H1 (cell line): Measurements from ENCODE around the gene KPNA3. TPM values are rescaled to one million over a fixed set of nuclear protein-coding genes. Genes with fewer than 3 reads are reported as not detected.

Experiments used
- CTCF ChIA-PET: fragments of 300-600 bp; sonication (Branson Sonifier 250); formaldehyde crosslinking; loops from one replicate; lab custom pipeline; 2021; ENCODE audit not compliant: partially characterized antibody; lab: Charles Lee
- POLR2A ChIA-PET: fragments of 300-600 bp; sonication (Branson Sonifier 250); formaldehyde crosslinking; loops from one replicate; lab custom pipeline; 2021; ENCODE audit warnings: inconsistent platforms; ENCODE audit not compliant: partially characterized antibody; lab: Charles Lee
- DNase-seq, 2 experiments: peaks; one replicate each; pipeline versions ENCODE4 v3.0.0 to v3.0.0-alpha.2; 2010 to 2022; ENCODE audit warnings: low spot score in 2 of 2, low read depth in 1 of 2, mixed read lengths in 1 of 2
- FAIRE-seq: peaks from 2 replicates; lab custom pipeline; 2011; peaks lifted over from hg19 to GRCh38; lab: Jason Lieb, UNC
- H2AFZ ChIP-seq: 2 replicates; pipeline ENCODE4 v1.8.1; 2012; ENCODE audit warnings: low read length, inconsistent platforms
- H2AK5ac ChIP-seq: 2 replicates; pipeline ENCODE4 v1.6.1; 2013; ENCODE audit warnings: low read depth, low read length
- H2BK120ac ChIP-seq: replicated peaks from 2 replicates; pipeline ENCODE3; 2013; ENCODE audit warnings: low read depth, low read length, inconsistent platforms
- H2BK12ac ChIP-seq: 2 replicates; pipeline ENCODE4 v1.6.1; 2013; ENCODE audit warnings: low read depth, low read length
- H2BK15ac ChIP-seq: 2 replicates; pipeline ENCODE4 v1.6.1; 2013; ENCODE audit warnings: low read length
- H2BK20ac ChIP-seq: 2 replicates; pipeline ENCODE4 v1.6.1; 2013; ENCODE audit warnings: low read length
- H2BK5ac ChIP-seq: 2 replicates; pipeline ENCODE4 v1.6.1; 2013; ENCODE audit warnings: low read depth, low read length
- H3K14ac ChIP-seq: 2 replicates; pipeline ENCODE4 v1.6.1; 2013; ENCODE audit warnings: inconsistent platforms; ENCODE audit not compliant: insufficient read length
- H3K18ac ChIP-seq: 2 replicates; pipeline ENCODE4 v1.6.1; 2013; ENCODE audit warnings: low read length; ENCODE audit errors: extremely low read depth
- H3K23ac ChIP-seq: 2 replicates; pipeline ENCODE4 v1.6.1; 2013; ENCODE audit warnings: inconsistent platforms; ENCODE audit not compliant: insufficient read length
- H3K23me2 ChIP-seq: 2 replicates; pipeline ENCODE4 v1.6.1; 2013; ENCODE audit warnings: low read depth, low read length
- H3K27ac ChIP-seq: 2 replicates; pipeline ENCODE4 v1.6.1; 2011; ENCODE audit warnings: low read depth, low read length, inconsistent platforms
- H3K27me3 ChIP-seq, 4 experiments: replicated peaks in 1 of 4; 1 replicate in 1 of 4; 2 replicates in 3 of 4; pipeline versions ENCODE4 v1.6.1 to v1.8.1; 2011 to 2013; ENCODE audit warnings: low read length in 3 of 4, mild to moderate bottlenecking in 3 of 4, inconsistent platforms in 2 of 4, mixed read lengths in 2 of 4, moderate library complexity in 1 of 4; ENCODE audit not compliant: control insufficient read depth in 3 of 4, insufficient read depth in 3 of 4; ENCODE audit errors: extremely low read depth in 1 of 4
- H3K36me3 ChIP-seq, 4 experiments: 2 replicates each; pipeline versions ENCODE4 v1.6.1 to v1.8.1; 2011 to 2013; ENCODE audit warnings: mild to moderate bottlenecking in 4 of 4, low read length in 3 of 4, moderate library complexity in 2 of 4, control low read depth in 1 of 4, inconsistent platforms in 1 of 4; ENCODE audit not compliant: insufficient read depth in 4 of 4, control insufficient read depth in 2 of 4
- H3K4ac ChIP-seq: replicated peaks from 2 replicates; pipeline ENCODE3; 2013; ENCODE audit warnings: low read length, low read depth, mixed read lengths, inconsistent platforms; ENCODE audit not compliant: insufficient read length
- H3K4me1 ChIP-seq, 4 experiments: replicated peaks in 1 of 4; 1 replicate in 1 of 4; 2 replicates in 3 of 4; pipeline versions ENCODE4 v1.6.1 to v1.8.1; 2011 to 2013; ENCODE audit warnings: low read length in 3 of 4, inconsistent platforms in 2 of 4, mixed read lengths in 1 of 4; ENCODE audit not compliant: insufficient read depth in 4 of 4, control insufficient read depth in 3 of 4
- H3K4me2 ChIP-seq, 2 experiments: 2 replicates each; pipeline versions ENCODE4 v1.6.1 to v1.8.1; 2011 to 2013; ENCODE audit warnings: low read depth in 2 of 2, low read length in 2 of 2, control low read depth in 1 of 2, inconsistent platforms in 1 of 2, mild to moderate bottlenecking in 1 of 2; ENCODE audit not compliant: insufficient read depth in 1 of 2
- H3K4me3 ChIP-seq, 4 experiments: fragments of 200-600, 300-600 bp in 1 of 4; sonication (generic), shearing (Covaris generic), sonication (Bioruptor Twin) in 1 of 4; 2 replicates each; pipeline versions ENCODE4 v1.5.1 to v1.8.1; 2011 to 2016; ENCODE audit warnings: low read length in 4 of 4, low read depth in 3 of 4, control low read depth in 2 of 4, inconsistent platforms in 2 of 4, mild to moderate bottlenecking in 2 of 4, mixed read lengths in 1 of 4, moderate library complexity in 1 of 4; ENCODE audit not compliant: insufficient read depth in 2 of 4; ENCODE audit errors: extremely low read depth in 1 of 4
- H3K56ac ChIP-seq: replicated peaks from 2 replicates; pipeline ENCODE3; 2013; ENCODE audit warnings: low read depth, mild to moderate bottlenecking, mixed read lengths, low read length, inconsistent platforms; ENCODE audit not compliant: insufficient read length
- H3K79me1 ChIP-seq: 2 replicates; pipeline ENCODE4 v1.6.1; 2013; ENCODE audit warnings: low read depth, low read length, control low read depth
- H3K79me2 ChIP-seq, 2 experiments: 2 replicates each; pipeline versions ENCODE4 v1.6.1 to v1.8.1; 2012 to 2013; ENCODE audit warnings: low read length in 2 of 2, mild to moderate bottlenecking in 2 of 2, inconsistent platforms in 1 of 2; ENCODE audit not compliant: insufficient read depth in 2 of 2, control insufficient read depth in 1 of 2
- H3K9ac ChIP-seq, 4 experiments: replicated peaks in 1 of 4; 1 replicate in 1 of 4; 2 replicates in 3 of 4; pipeline versions ENCODE4 v1.6.1 to v1.8.1; 2011 to 2013; ENCODE audit warnings: low read depth in 3 of 4, low read length in 3 of 4, control low read depth in 2 of 4, mild to moderate bottlenecking in 2 of 4, moderate library complexity in 2 of 4, inconsistent platforms in 1 of 4; ENCODE audit errors: extremely low read depth in 1 of 4
- H3K9me3 ChIP-seq, 2 experiments: 2 replicates each; pipeline versions ENCODE4 v1.6.1 to v1.8.1; 2012 to 2013; ENCODE audit warnings: mild to moderate bottlenecking in 2 of 2, moderate library complexity in 2 of 2, control low read depth in 1 of 2, inconsistent platforms in 1 of 2, low read depth in 1 of 2, low read length in 1 of 2, mixed read lengths in 1 of 2; ENCODE audit not compliant: insufficient read depth in 2 of 2
- H4K20me1 ChIP-seq, 2 experiments: replicated peaks in 1 of 2; 2 replicates each; pipeline versions ENCODE3 to v1.8.1; 2011 to 2013; ENCODE audit warnings: inconsistent platforms in 2 of 2, low read length in 2 of 2, mild to moderate bottlenecking in 1 of 2; ENCODE audit not compliant: insufficient read depth in 2 of 2, control insufficient read depth in 1 of 2
- H4K5ac ChIP-seq: 2 replicates; pipeline ENCODE4 v1.6.1; 2013; ENCODE audit warnings: low read length, low read depth, mixed read lengths, inconsistent platforms; ENCODE audit not compliant: insufficient read length
- H4K8ac ChIP-seq: 2 replicates; pipeline ENCODE4 v1.8.0; 2013; ENCODE audit warnings: mild to moderate bottlenecking, moderate library complexity, low read length, inconsistent platforms; ENCODE audit not compliant: insufficient read depth; ENCODE audit errors: extremely low read depth
- H4K91ac ChIP-seq: replicated peaks from 2 replicates; pipeline ENCODE3; 2013; ENCODE audit warnings: low read length, mixed read lengths, inconsistent platforms; ENCODE audit not compliant: insufficient read length
- BRCA1 ChIP-seq: IDR thresholded peaks from 2 replicates; pipeline ENCODE4 v1.6.1; 2012; ENCODE audit warnings: low read depth, low read length, improper control_type of control experiment
- CBX8 ChIP-seq: fragments of 300-800, 300-1000 bp; sonication (generic); IDR thresholded peaks from 2 replicates; pipeline ENCODE4 v1.7.1; 2016; ENCODE audit warnings: low read depth, low read length, borderline replicate concordance
- CREB1 ChIP-seq: IDR thresholded peaks from 2 replicates; pipeline ENCODE4 v1.6.1; 2012; ENCODE audit warnings: inconsistent platforms
- GTF2F1 ChIP-seq: IDR thresholded peaks from 2 replicates; pipeline ENCODE4 v1.6.1; 2012; ENCODE audit warnings: low read depth, low read length, improper control_type of control experiment, borderline replicate concordance
- HDAC2 ChIP-seq, 2 experiments: fragments of 300-600 bp in 1 of 2; sonication (generic) in 1 of 2; IDR thresholded peaks; 2 replicates each; pipeline ENCODE4 v1.6.1; 2011 to 2012; ENCODE audit warnings: low read depth in 2 of 2, low read length in 2 of 2, mild to moderate bottlenecking in 2 of 2, moderate library complexity in 2 of 2, borderline replicate concordance in 1 of 2, inconsistent platforms in 1 of 2
- JUN ChIP-seq: IDR thresholded peaks from 2 replicates; pipeline ENCODE4 v1.6.1; 2011; ENCODE audit warnings: low read depth, mild to moderate bottlenecking, improper control_type of control experiment, low read length
- KDM5A ChIP-seq: fragments of 200-600 bp; IDR thresholded peaks from 2 replicates; pipeline ENCODE4 v1.7.1; 2012; ENCODE audit warnings: mild to moderate bottlenecking, low read length, inconsistent platforms, mixed read lengths
- RNF2 ChIP-seq: fragments of 200-900, 300-1000 bp; sonication (generic); IDR thresholded peaks from 2 replicates; pipeline ENCODE4 v1.7.1; 2016; ENCODE audit warnings: borderline replicate concordance, low read depth, mild to moderate bottlenecking, antibody characterized with exemption, low read length; ENCODE audit not compliant: poor library complexity, severe bottlenecking; ENCODE audit errors: missing control alignments
- SP1 ChIP-seq: IDR thresholded peaks from 2 replicates; pipeline ENCODE4 v1.6.1; 2011; ENCODE audit warnings: low read depth, low read length
- SRF ChIP-seq: IDR thresholded peaks from 2 replicates; pipeline ENCODE4 v1.6.1; 2011; ENCODE audit warnings: mild to moderate bottlenecking, low read depth, low read length, moderate library complexity
- SUZ12 ChIP-seq: fragments of 200-600 bp; sonication (generic); IDR thresholded peaks from 2 replicates; pipeline ENCODE4 v1.6.1; 2012; ENCODE audit warnings: mild to moderate bottlenecking, inconsistent platforms, low read length, moderate library complexity, mixed read lengths
- WGBS, 2 experiments: shearing (Covaris generic) in 1 of 2; methylation state at CpG; one replicate each; pipeline versions ENCODE4 v1.1.6 to v1.1.7; 2013 to 2015; ENCODE audit warnings: low lambda C conversion rate in 2 of 2, mixed read lengths in 2 of 2, inconsistent platforms in 1 of 2, low coverage in 1 of 2, missing lambda C conversion rate in 1 of 2; ENCODE audit not compliant: insufficient replicate concordance in 2 of 2, insufficient coverage in 1 of 2, insufficient read length in 1 of 2; ENCODE audit errors: extremely low coverage in 1 of 2, missing lambda C conversion rate in 1 of 2; 5-methylcytosine and 5-hydroxymethylcytosine counted together
- polyA plus RNA-seq, 7 experiments: library from polyadenylated mRNA; depleted of rRNA in 3 of 7; stranded (reverse) in 5 of 7; unstranded in 2 of 7; fragments of >200 nt in 5 of 7; fragments of 200-250 nt in 2 of 7; gene quantifications; 1 replicate in 5 of 7; 2 replicates in 1 of 7; 4 replicates in 1 of 7; pipeline versions ENCODE4 v1.2.1 to v1.2.3, GENCODE V29; 2011 to 2013; ENCODE audit warnings: missing spikeins in 2 of 7, mixed read lengths in 2 of 7
- total RNA-seq: library from RNA; stranded (reverse); fragmentation: NEBNext Ultra II Directional; extraction: Animal tissue kit (Norgen Biotek cat#: 25700); gene quantifications from 2 replicates; pipeline ENCODE4 v1.2.1, GENCODE V29; 2021
- TF ChIP-seq, protein P1 (sequence below): IDR thresholded peaks from 2 replicates; pipeline ENCODE4 v1.6.1; 2011; ENCODE audit warnings: low read depth, mild to moderate bottlenecking, low read length; ENCODE audit not compliant: insufficient read depth

Gene KPNA3
- total and polyA plus RNA-seq, 2 of the 8 experiments (the other 6 are each of a cell fraction or from before 2014, with no cell fraction given), result 21.4 to 63.2 TPM

DNA sequence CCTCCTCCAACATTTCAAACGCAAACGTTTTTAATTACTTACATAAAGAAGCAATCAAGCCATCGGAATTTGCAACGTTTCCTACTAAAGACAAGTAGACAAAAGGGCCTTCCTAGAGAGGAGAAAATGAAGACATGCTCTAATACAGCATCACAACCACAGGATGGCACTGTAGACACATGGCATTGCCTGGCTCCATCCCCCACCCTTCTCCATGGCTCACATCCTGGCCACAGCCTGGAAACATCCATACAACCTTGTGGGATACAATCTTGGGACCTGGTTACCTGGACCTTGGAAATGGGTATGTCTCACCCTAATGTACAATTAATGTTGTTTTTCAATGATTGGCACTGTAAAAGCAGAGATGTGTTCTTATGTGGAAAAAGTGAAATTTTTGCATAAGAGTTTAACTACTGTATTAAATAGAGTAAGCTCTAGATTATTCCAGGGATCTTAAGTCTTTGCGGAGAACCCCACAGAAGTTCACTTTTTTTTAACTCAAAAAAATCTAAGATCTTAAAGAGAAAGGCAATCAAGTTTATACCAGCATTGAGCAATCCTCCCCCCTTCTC is 122.7 kb downstream of the KPNA3 start:
- no peak overlapping the region for H3K9ac ChIP-seq
- H3K36me3 ChIP-seq, result peaks cover 2 to 21% (median 16%) of the 10 kb centered on the region in 4 experiments; a peak in 7 of 8 replicates
- no peak overlapping the region for H2BK120ac ChIP-seq
- H3K4me1 ChIP-seq, result peaks cover 0 to 8% (median 0%) of the 10 kb centered on the region in 4 experiments; a peak in 2 of 7 replicates
- no peak overlapping the region for H2AFZ ChIP-seq
- no peaks in the 10 kb centered on the region for H3K23me2 ChIP-seq
- no peak overlapping the region for H3K4ac ChIP-seq
- no peak overlapping the region for H2BK12ac ChIP-seq
- no peak overlapping the region for H4K8ac ChIP-seq
- CTCF ChIA-PET, result interaction anchor here (0.7 to 4.0 kb wide), 20 partner anchors 9 to 222 kb away, joined by 3 to 16 read pairs (median 4); partner anchors contain the start of gene EBPL
- DNase-seq, result peak in 1 of 2 experiments; percentile 57
- H2BK15ac ChIP-seq, result no peak overlapping the region
- H3K79me1 ChIP-seq, result no peaks in the 10 kb centered on the region
- no peak overlapping the region for H3K14ac ChIP-seq
- no peak overlapping the region for H3K18ac ChIP-seq
- no peak overlapping the region for H3K23ac ChIP-seq
- peaks cover 0 to 9% of the 10 kb centered on the region in 2 experiments for H4K20me1 ChIP-seq
- no peak overlapping the region for H2BK5ac ChIP-seq
- peaks cover 0 to 15% of the 10 kb centered on the region in 2 experiments; a peak in 2 of 4 replicates for H3K79me2 ChIP-seq
- H3K27me3 ChIP-seq, result no peaks in the 10 kb centered on the region
- H3K9me3 ChIP-seq, result no peaks in the 10 kb centered on the region
- no peak overlapping the region for H2BK20ac ChIP-seq
- POLR2A ChIA-PET, result interaction anchor here (1.6 to 3.7 kb wide), 5 partner anchors 11 to 123 kb away, joined by 4 to 22 read pairs (median 5); partner anchors contain the start of genes EBPL and KPNA3
- no peak overlapping the region for H3K4me2 ChIP-seq
- no peak overlapping the region for H4K91ac ChIP-seq
- FAIRE-seq, result peak; percentile 95
- H3K4me3 ChIP-seq, result no peak overlapping the region
- H4K5ac ChIP-seq, result no peak overlapping the region
- WGBS, 2 experiments, result 72% methylated on average over 5 of the region's 5 CpGs; no CpG with 5 or more reads in 1 of the 2 experiments
- no peak overlapping the region for H3K27ac ChIP-seq
- no peak overlapping the region for H3K56ac ChIP-seq
- H2AK5ac ChIP-seq, result no peak overlapping the region
- TF ChIP-seq CBX8, result no peak
- TF ChIP-seq SP1, result no peak
- TF ChIP-seq, protein P1, sequence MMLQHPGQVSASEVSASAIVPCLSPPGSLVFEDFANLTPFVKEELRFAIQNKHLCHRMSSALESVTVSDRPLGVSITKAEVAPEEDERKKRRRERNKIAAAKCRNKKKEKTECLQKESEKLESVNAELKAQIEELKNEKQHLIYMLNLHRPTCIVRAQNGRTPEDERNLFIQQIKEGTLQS, result no peak
- TF ChIP-seq JUN, result no peak
- no peak for TF ChIP-seq CREB1
- TF ChIP-seq SRF, result no peak
- TF ChIP-seq HDAC2 (IDR thresholded peaks at IDR 0.05; ENCODE audit: borderline replicate concordance in 1 of 2, low read depth in 2 of 2, low read length in 2 of 2), result no peak
- TF ChIP-seq RNF2, result no peak
- no peak for TF ChIP-seq BRCA1
- TF ChIP-seq SUZ12, result no peak
- TF ChIP-seq KDM5A, result no peak
- no peak for TF ChIP-seq GTF2F1
